ENCODE data around the gene CASP8AP2. TPM values are rescaled to one million over a fixed set of nuclear protein-coding genes. Genes with fewer than 3 reads are reported as not detected.

CASP8AP2 gene
- total and polyA plus RNA-seq, 2 of the 13 experiments (the other 11 are each of a cell fraction or from before 2014, with no cell fraction given), result 5.7 to 13.5 TPM

DNA sequence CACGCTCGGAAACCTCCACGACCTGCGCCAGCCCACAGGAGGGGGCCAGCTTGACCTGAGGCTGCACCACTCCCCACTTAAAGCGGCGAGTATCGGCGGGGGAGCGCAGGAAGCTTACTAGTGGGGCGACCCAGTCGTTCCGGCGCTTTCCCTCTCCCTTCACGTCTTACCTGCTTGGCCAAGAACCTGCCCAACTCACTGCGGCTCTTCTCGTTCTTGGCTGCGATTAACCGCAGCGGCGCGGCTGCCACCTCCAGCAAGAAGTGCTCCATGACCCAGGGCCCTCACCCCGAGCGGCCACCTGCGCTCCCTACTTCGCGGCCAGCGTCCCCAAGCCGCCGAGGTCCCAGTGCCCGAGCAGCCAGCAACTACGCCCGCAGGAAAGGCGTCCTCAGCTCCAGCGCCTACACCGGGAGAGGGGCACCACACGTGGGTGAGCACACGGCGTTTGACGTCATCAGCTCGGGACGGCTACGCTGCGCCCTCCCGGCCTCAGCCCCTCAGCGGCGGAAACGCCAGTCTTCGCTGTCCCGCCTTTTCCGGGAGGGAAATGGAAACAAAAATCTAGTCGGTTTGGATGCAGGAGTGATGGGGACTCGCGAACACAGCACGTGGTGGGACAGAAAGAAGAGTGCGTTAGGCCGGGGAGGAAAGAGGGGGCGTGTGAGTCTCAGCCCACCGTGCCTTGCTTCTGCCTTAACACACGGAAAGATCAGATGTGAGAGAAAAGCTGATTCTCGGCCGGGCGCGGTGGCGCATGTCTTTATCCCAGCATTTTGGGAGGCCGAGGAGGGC is 10.1 kb upstream of the CASP8AP2 start, which contains the start of gene MDN1 (continued):
- TF ChIP-seq SP5 (CRISPR knock-in tag; IDR thresholded peaks at IDR 0.05; ENCODE audit: borderline replicate concordance, low read depth) (peak; percentile 90), CEBPG (CRISPR knock-in tag; IDR thresholded peaks at IDR 0.05) (peak; percentile 41; the same call in 1 of the 2 replicates), SSRP1 (CRISPR knock-in tag; IDR thresholded peaks at IDR 0.05) (no peak), ZFAT (CRISPR knock-in tag; conservative IDR thresholded peaks at IDR 0.05) (no peak), BHLHE40 (IDR thresholded peaks at IDR 0.05; ENCODE audit: low read length) (peak; percentile 60; the same call in 1 of the 2 replicates), PHF5A (CRISPR knock-in tag; IDR thresholded peaks at IDR 0.05; ENCODE audit: low read depth, unreplicated experiment) (no peak), ZNF605 (CRISPR knock-in tag; IDR thresholded peaks at IDR 0.05) (peak; percentile 74), MEF2D (CRISPR knock-in tag; IDR thresholded peaks at IDR 0.05) (peak; percentile 83; the same call in 1 of the 2 replicates), MTA1 (CRISPR knock-in tag; IDR thresholded peaks at IDR 0.05; ENCODE audit: borderline replicate concordance) (peak; percentile 48; the same call in 1 of the 2 replicates), ZBTB43 (CRISPR knock-in tag; conservative IDR thresholded peaks at IDR 0.05) (no peak; the same call in none of the 2 replicates), ZNF235 (CRISPR knock-in tag; IDR thresholded peaks at IDR 0.05; ENCODE audit: borderline replicate concordance) (no peak), POLR2G (IDR thresholded peaks at IDR 0.05; ENCODE audit: low read depth, low read length) (peak; percentile 92), NR2F2 (IDR thresholded peaks at IDR 0.05; ENCODE audit: borderline replicate concordance, low read depth) (no peak; the same call in 1 of the 2 replicates), ZNF709 (CRISPR knock-in tag; IDR thresholded peaks at IDR 0.05) (peak; percentile 66; the same call in 1 of the 2 replicates), ZSCAN31 (CRISPR knock-in tag; IDR thresholded peaks at IDR 0.05; ENCODE audit: low read depth) (peak; percentile 88), RFX1 (IDR thresholded peaks at IDR 0.05) (no peak), ZNF563 (CRISPR knock-in tag; IDR thresholded peaks at IDR 0.05) (peak; percentile 66)
- TF ChIP-seq, protein P1, sequence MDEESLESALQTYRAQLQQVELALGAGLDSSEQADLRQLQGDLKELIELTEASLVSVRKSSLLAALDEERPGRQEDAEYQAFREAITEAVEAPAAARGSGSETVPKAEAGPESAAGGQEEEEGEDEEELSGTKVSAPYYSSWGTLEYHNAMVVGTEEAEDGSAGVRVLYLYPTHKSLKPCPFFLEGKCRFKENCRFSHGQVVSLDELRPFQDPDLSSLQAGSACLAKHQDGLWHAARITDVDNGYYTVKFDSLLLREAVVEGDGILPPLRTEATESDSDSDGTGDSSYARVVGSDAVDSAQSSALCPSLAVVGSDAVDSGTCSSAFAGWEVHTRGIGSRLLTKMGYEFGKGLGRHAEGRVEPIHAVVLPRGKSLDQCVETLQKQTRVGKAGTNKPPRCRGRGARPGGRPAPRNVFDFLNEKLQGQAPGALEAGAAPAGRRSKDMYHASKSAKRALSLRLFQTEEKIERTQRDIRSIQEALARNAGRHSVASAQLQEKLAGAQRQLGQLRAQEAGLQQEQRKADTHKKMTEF (CRISPR knock-in tag; IDR thresholded peaks at IDR 0.05), result peak; percentile 91
- TF ChIP-seq, protein P2, sequence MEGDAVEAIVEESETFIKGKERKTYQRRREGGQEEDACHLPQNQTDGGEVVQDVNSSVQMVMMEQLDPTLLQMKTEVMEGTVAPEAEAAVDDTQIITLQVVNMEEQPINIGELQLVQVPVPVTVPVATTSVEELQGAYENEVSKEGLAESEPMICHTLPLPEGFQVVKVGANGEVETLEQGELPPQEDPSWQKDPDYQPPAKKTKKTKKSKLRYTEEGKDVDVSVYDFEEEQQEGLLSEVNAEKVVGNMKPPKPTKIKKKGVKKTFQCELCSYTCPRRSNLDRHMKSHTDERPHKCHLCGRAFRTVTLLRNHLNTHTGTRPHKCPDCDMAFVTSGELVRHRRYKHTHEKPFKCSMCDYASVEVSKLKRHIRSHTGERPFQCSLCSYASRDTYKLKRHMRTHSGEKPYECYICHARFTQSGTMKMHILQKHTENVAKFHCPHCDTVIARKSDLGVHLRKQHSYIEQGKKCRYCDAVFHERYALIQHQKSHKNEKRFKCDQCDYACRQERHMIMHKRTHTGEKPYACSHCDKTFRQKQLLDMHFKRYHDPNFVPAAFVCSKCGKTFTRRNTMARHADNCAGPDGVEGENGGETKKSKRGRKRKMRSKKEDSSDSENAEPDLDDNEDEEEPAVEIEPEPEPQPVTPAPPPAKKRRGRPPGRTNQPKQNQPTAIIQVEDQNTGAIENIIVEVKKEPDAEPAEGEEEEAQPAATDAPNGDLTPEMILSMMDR (CRISPR knock-in tag; IDR thresholded peaks at IDR 0.05), result no peak; the same call in 1 of the 2 replicates

Data from HepG2 (cell line).